CD14-positive monocyte (primary cell): Measurements from ENCODE around the gene NPAS4. TPM values are rescaled to one million over a fixed set of nuclear protein-coding genes. Genes with fewer than 3 reads are reported as not detected.

Experiments used
- DNase-seq, 3 donors: peaks; one replicate each; pipeline ENCODE4 v3.0.0-alpha.2; 2011 to 2022
- H2AFZ ChIP-seq: 2 replicates; pipeline ENCODE4 v1.6.0; 2012; ENCODE audit warnings: mild to moderate bottlenecking, low read depth, low read length, inconsistent platforms; ENCODE audit not compliant: insufficient read depth, poor library complexity, severe bottlenecking
- H3K27ac ChIP-seq, 2 donors: 1 replicate in 1 of 2; 2 replicates in 1 of 2; pipeline ENCODE4 v1.5.1; 2012 to 2013; ENCODE audit warnings: low read length in 2 of 2, control low read depth in 1 of 2, inconsistent platforms in 1 of 2, low read depth in 1 of 2, mild to moderate bottlenecking in 1 of 2
- H3K27me3 ChIP-seq, 2 donors: one replicate each; pipeline versions ENCODE4 v1.6.0 to v1.6.1; 2011 to 2013; ENCODE audit warnings: low read length in 2 of 2; ENCODE audit not compliant: control insufficient read depth in 2 of 2, insufficient read depth in 2 of 2
- H3K36me3 ChIP-seq, 2 donors: replicated peaks in 1 of 2; 1 replicate in 1 of 2; 2 replicates in 1 of 2; pipeline versions ENCODE4 v1.5.1 to v1.6.1; 2012 to 2013; ENCODE audit warnings: low read length in 2 of 2, control low read depth in 1 of 2, inconsistent platforms in 1 of 2, mild to moderate bottlenecking in 1 of 2; ENCODE audit not compliant: insufficient read depth in 2 of 2, control insufficient read depth in 1 of 2
- H3K4me1 ChIP-seq, 2 donors: 1 replicate in 1 of 2; 2 replicates in 1 of 2; pipeline versions ENCODE4 v1.5.1 to v1.6.1; 2012 to 2013; ENCODE audit warnings: low read length in 2 of 2, control low read depth in 1 of 2, inconsistent platforms in 1 of 2, mild to moderate bottlenecking in 1 of 2, moderate library complexity in 1 of 2; ENCODE audit not compliant: insufficient read depth in 2 of 2, control insufficient read depth in 1 of 2
- H3K4me2 ChIP-seq: replicated peaks from 2 replicates; pipeline ENCODE3; 2012; ENCODE audit warnings: low read length, moderate library complexity, mild to moderate bottlenecking; ENCODE audit not compliant: poor library complexity, severe bottlenecking; ENCODE audit errors: extremely low read depth
- H3K4me3 ChIP-seq, 3 experiments: fragments of 200-600 bp in 1 of 3; sonication (generic) in 1 of 3; replicated peaks in 1 of 3; 1 replicate in 2 of 3; 2 replicates in 1 of 3; pipeline ENCODE4 v1.5.1; 2011 to 2013; ENCODE audit warnings: low read length in 3 of 3, mild to moderate bottlenecking in 3 of 3, control low read depth in 2 of 3, low read depth in 2 of 3, inconsistent platforms in 1 of 3, moderate library complexity in 1 of 3
- H3K79me2 ChIP-seq: 2 replicates; pipeline ENCODE4 v1.6.0; 2012; ENCODE audit warnings: mild to moderate bottlenecking, control low read depth, inconsistent platforms, low read length, moderate library complexity; ENCODE audit not compliant: insufficient read depth
- H3K9ac ChIP-seq: 2 replicates; pipeline ENCODE4 v1.6.0; 2017; ENCODE audit warnings: low read length, mild to moderate bottlenecking; ENCODE audit not compliant: insufficient read depth, poor library complexity, severe bottlenecking
- H3K9me3 ChIP-seq, 2 donors: replicated peaks in 1 of 2; 1 replicate in 1 of 2; 2 replicates in 1 of 2; pipeline versions ENCODE4 v1.5.1 to v1.6.1; 2012 to 2013; ENCODE audit warnings: low read length in 2 of 2, control low read depth in 1 of 2; ENCODE audit not compliant: control insufficient read depth in 1 of 2, insufficient read depth in 1 of 2
- H4K20me1 ChIP-seq: 2 replicates; pipeline ENCODE4 v1.6.0; 2012; ENCODE audit warnings: mild to moderate bottlenecking, low read length, control low read depth, moderate library complexity; ENCODE audit not compliant: insufficient read depth
- H3K27ac Mint-ChIP-seq, 7 donors: one replicate each; pipeline ENCODE4 v1.8.0; 2020; ENCODE audit warnings: mild to moderate bottlenecking in 7 of 7, mixed read lengths in 7 of 7, moderate library complexity in 6 of 7, inconsistent platforms in 2 of 7
- H3K27me3 Mint-ChIP-seq, 3 donors: one replicate each; pipeline ENCODE4 v1.8.0; 2021 to 2022; ENCODE audit warnings: low read depth in 3 of 3, mild to moderate bottlenecking in 3 of 3, mixed read lengths in 3 of 3, moderate library complexity in 3 of 3, inconsistent platforms in 1 of 3
- H3K36me3 Mint-ChIP-seq, 2 donors: one replicate each; pipeline ENCODE4 v1.8.0; 2020; ENCODE audit warnings: mixed read lengths in 2 of 2, inconsistent platforms in 1 of 2, mild to moderate bottlenecking in 1 of 2
- H3K4me1 Mint-ChIP-seq: one replicate; pipeline ENCODE4 v1.8.0; 2020; ENCODE audit warnings: mild to moderate bottlenecking, mixed read lengths
- H3K4me3 Mint-ChIP-seq, 2 donors: one replicate each; pipeline ENCODE4 v1.8.0; 2020; ENCODE audit warnings: mild to moderate bottlenecking in 2 of 2, mixed read lengths in 2 of 2, moderate library complexity in 1 of 2
- H3K9me3 Mint-ChIP-seq, 7 donors: one replicate each; pipeline ENCODE4 v1.8.0; 2020 to 2022; ENCODE audit warnings: mixed read lengths in 7 of 7, mild to moderate bottlenecking in 6 of 7, moderate library complexity in 6 of 7, inconsistent platforms in 2 of 7
- CTCF ChIP-seq: fragments of 200-600 bp; IDR thresholded peaks from one replicate; pipeline ENCODE4 v1.8.0; 2022; ENCODE audit warnings: antibody characterized with exemption, mild to moderate bottlenecking
- WGBS: methylation state at CpG from one replicate; pipeline ENCODE4 v1.1.5; 2013; ENCODE audit warnings: missing lambda C conversion rate; ENCODE audit not compliant: insufficient coverage; 5-methylcytosine and 5-hydroxymethylcytosine counted together
- intact Hi-C, 2 donors: fragments of 100-400 bp; cut with micrococcal nuclease; formaldehyde crosslinking; loops; one replicate each; pipeline versions ENCODE4 v1.15.0 to v1.15.1; 2023
- polyA plus RNA-seq, 3 donors: library from polyadenylated mRNA; depleted of rRNA in 1 of 3; unstranded in 2 of 3; stranded (reverse) in 1 of 3; fragments of 300-500 nt in 2 of 3; fragments of >200 nt in 1 of 3; fragmentation: Illumina TruSeq in 2 of 3; gene quantifications; 1 replicate in 2 of 3; 2 replicates in 1 of 3; pipeline ENCODE4 v1.2.3, GENCODE V29; 2012 to 2021

NPAS4 gene
- polyA plus RNA-seq, 3 donors, result not detected

GRCh38 chr11:66437979-66438503 is 17.2 kb downstream of the NPAS4 start:
- Mint-ChIP-seq H3K4me3 (peak overlapping the region; percentile 85 to 96), H3K9me3 (peaks cover 0 to 6% (median 1%) of the 10 kb centered on the region in 7 donors), H3K4me1 (peaks cover 11% of the 10 kb centered on the region), H3K36me3 (peaks cover 25 to 34% of the 10 kb centered on the region in 2 donors), H3K27me3 (peaks cover 0 to 2% (median 0%) of the 10 kb centered on the region in 3 donors), H3K27ac (peak overlapping the region in 4 of 7 donors; percentile 96 to 99 (median 98))
- DNase-seq, result no peak
- Histone ChIP-seq H3K27ac (peak overlapping the region in 1 of 2 donors; percentile 81), H3K4me1 (peaks cover 16 to 20% of the 10 kb centered on the region in 2 donors), H3K9ac (peak overlapping the region; percentile 79), H3K4me2 (peak overlapping the region; percentile 90), H2AFZ (peak overlapping the region; percentile 99), H3K79me2 (peaks cover 3% of the 10 kb centered on the region), H4K20me1 (no peaks in the 10 kb centered on the region), H3K36me3 (peaks cover 18 to 24% of the 10 kb centered on the region in 2 donors), H3K27me3 (no peaks in the 10 kb centered on the region), H3K4me3 (peak overlapping the region; percentile 59 to 91 (median 66)), H3K9me3 (peaks cover 0 to 2% of the 10 kb centered on the region in 2 donors)
- intact Hi-C loops, result loop anchor here (2.0 to 10.0 kb wide), 3 partner anchors 29 to 237 kb away; partner anchors contain the start of genes PELI3 (in 1 of the 2) and RBM4B (in 1 of the 2)
- WGBS, result no CpG with 5 or more reads among the region's 12 CpGs
- TF ChIP-seq CTCF, result no peak

- Histone ChIP-seq H3K36me3 (peaks cover 18 to 24% of the 10 kb centered on the region in 2 donors), H4K20me1 (no peaks in the 10 kb centered on the region), H3K27ac (peak within 1 kb of the TSS; percentile 6 to 81), H3K4me2 (peak within 1 kb of the TSS; percentile 90), H2AFZ (peak within 1 kb of the TSS; percentile 99), H3K9ac (peak within 1 kb of the TSS; percentile 79), H3K4me1 (peaks cover 19 to 23% of the 10 kb centered on the region in 2 donors), H3K9me3 (peaks cover 0 to 6% of the 10 kb centered on the region in 2 donors), H3K79me2 (peaks cover 3% of the 10 kb centered on the region), H3K27me3 (no peaks in the 10 kb centered on the region), H3K4me3 (peak within 1 kb of the TSS; percentile 59 to 91 (median 66))
- intact Hi-C loops, result loop anchor here (1.0 to 10.0 kb wide), 4 partner anchors 28 to 236 kb away; partner anchors contain the start of genes DPP3 (in 1 of the 2), PELI3 (in 1 of the 2) and RBM4B (in 1 of the 2)
- WGBS, result 6% methylated on average over 33 of the region's 45 CpGs
- Mint-ChIP-seq H3K36me3 (peaks cover 25 to 32% of the 10 kb centered on the region in 2 donors), H3K27me3 (peaks cover 0 to 2% (median 0%) of the 10 kb centered on the region in 3 donors), H3K4me1 (peaks cover 17% of the 10 kb centered on the region), H3K4me3 (peak within 1 kb of the TSS; percentile 85 to 96), H3K27ac (peak within 1 kb of the TSS; percentile 81 to 99 (median 97)), H3K9me3 (peaks cover 0 to 13% (median 5%) of the 10 kb centered on the region in 7 donors)
- peak; percentile 53 for TF ChIP-seq CTCF
- DNase-seq, result peak; percentile 82 to 88 (median 85)
These were observed 17.9 kb downstream of the NPAS4 start, which contains the start of gene MRPL11 for GRCh38 chr11:66438504-66439466. MRPL11 (minus strand) TSS chr11:66438848; CDS start chr11:66438754, 94 bp downstream.
